DMS 273 treated with DMSO at 0.1 percent for 48 hours (cell line): ENCODE data around the gene ISOC2.
"Not testable (repeated sequence)": the region's sequence is repeated elsewhere in the genome, so short reads cannot be mapped to it uniquely, and the experiment has no call there.

ENCODE experiments used
- DNase-seq: peaks from one replicate; lab custom pipeline; 2025; lab: John Stamatoyannopoulos, UW

ISOC2 gene

GRCh38 chr19:55440411-55441105, 20.9 kb downstream of the ISOC2 start:
- no peak for DNase-seq

GRCh38 chr19:55439052-55439451, 22.4 kb downstream of the ISOC2 start:
- no peak for DNase-seq

- DNase-seq, result peak; percentile 28
Measured at GRCh38 chr19:55437410-55437809, 24.0 kb downstream of the ISOC2 start.

- no peak for DNase-seq
Measured at GRCh38 chr19:55436847-55437246, 24.6 kb downstream of the ISOC2 start.

- no peak for DNase-seq
Measured at GRCh38 chr19:55435020-55435419, 26.4 kb downstream of the ISOC2 start.

GRCh38 chr19:55434356-55434919, 27.0 kb downstream of the ISOC2 start:
- DNase-seq, result no peak

GRCh38 chr19:55433292-55433691, 28.1 kb downstream of the ISOC2 start:
- DNase-seq, result no peak

GRCh38 chr19:55432241-55432959, 29.0 kb downstream of the ISOC2 start:
- no peak for DNase-seq

- DNase-seq, result no peak
Measured at GRCh38 chr19:55431183-55431582, 30.3 kb downstream of the ISOC2 start.

GRCh38 chr19:55426042-55426441, 35.4 kb downstream of the ISOC2 start:
- DNase-seq, result no peak

GRCh38 chr19:55424518-55424917, 36.9 kb downstream of the ISOC2 start:
- DNase-seq, result no peak

GRCh38 chr19:55423225-55424005, 38.0 kb downstream of the ISOC2 start:
- no peak for DNase-seq

- DNase-seq, result not testable (repeated sequence)
Measured at GRCh38 chr19:55421281-55421680, 40.2 kb downstream of the ISOC2 start.

GRCh38 chr19:55419624-55420236, 41.7 kb downstream of the ISOC2 start:
- no peak for DNase-seq

GRCh38 chr19:55419103-55419502, 42.3 kb downstream of the ISOC2 start:
- no peak for DNase-seq

GRCh38 chr19:55418185-55418584, 43.3 kb downstream of the ISOC2 start:
- peak; percentile 26 for DNase-seq

- no peak for DNase-seq
Measured at GRCh38 chr19:55410168-55410567, 51.3 kb downstream of the ISOC2 start.

- not testable (repeated sequence) for DNase-seq
Measured at GRCh38 chr19:55409179-55409578, 52.3 kb downstream of the ISOC2 start.

- DNase-seq, result no peak
Measured at GRCh38 chr19:55408533-55408872, 52.9 kb downstream of the ISOC2 start.

- peak; percentile 98 for DNase-seq
Measured at GRCh38 chr19:55407800-55408532, 53.5 kb downstream of the ISOC2 start.

GRCh38 chr19:55407550-55407799, 54.0 kb downstream of the ISOC2 start, which contains the start of gene UBE2S:
TSS of gene UBE2S (minus strand) at chr19:55407788. CDS start at chr19:55407589, 199 bp downstream.
- not testable (repeated sequence) for DNase-seq
